HCT116 (cell line): Measurements from ENCODE around the gene TES. TPM values are rescaled to one million over a fixed set of nuclear protein-coding genes. Genes with fewer than 3 reads are reported as not detected.

Experiments used
- ATAC-seq: fragments of 200-7000 bp; cut with Tn5 transposase; 2 replicates; pipeline ENCODE4 v1.9.1; 2020; ENCODE audit warnings: mild to moderate bottlenecking, moderate library complexity
- BruUV-seq: library from RNA; stranded (reverse); fragments of 400-500 nt; replicated peaks from 2 replicates; lab custom pipeline; 2021; lab: Mats Ljungman, UMichigan
- CTCF ChIA-PET: fragments of 300-600 bp; sonication (Branson Sonifier 250); formaldehyde crosslinking; loops from one replicate; lab custom pipeline; 2021; ENCODE audit warnings: antibody characterized with exemption; lab: Charles Lee
- POLR2A ChIA-PET: fragments of 300-600, 350-600 bp; sonication (Branson Sonifier 250); formaldehyde crosslinking; loops from one replicate; lab custom pipeline; 2021; ENCODE audit warnings: antibody characterized with exemption; lab: Charles Lee
- RAD21 ChIA-PET, 2 experiments: fragments of 300-600 bp; sonication (Branson Sonifier 250); formaldehyde crosslinking; loops; one replicate each; lab custom pipeline; 2023; ENCODE audit warnings: low total read pairs in 2 of 2; ENCODE audit not compliant: uncharacterized antibody in 2 of 2, unreplicated experiment in 2 of 2, low non-redundant PET in 1 of 2; lab: Charles Lee
- DNase-seq: peaks from one replicate; pipeline ENCODE4 v3.0.0-alpha.2; 2010; ENCODE audit warnings: low read depth, low spot score
- H2AFZ ChIP-seq: fragments of 200-600 bp; shearing (Covaris generic), sonication (generic); 2 replicates; pipeline ENCODE4 v1.6.1; 2017; ENCODE audit warnings: low read depth, mixed run types, mixed read lengths, antibody characterized with exemption, low read length; ENCODE audit not compliant: poor library complexity, severe bottlenecking
- H3K27ac ChIP-seq: 2 replicates; pipeline ENCODE4 v1.5.1; 2012; ENCODE audit warnings: low read depth, low read length
- H3K27me3 ChIP-seq: fragments of 200-600 bp; sonication (generic); 2 replicates; pipeline ENCODE4 v1.6.1; 2016; ENCODE audit warnings: mixed run types, low read length, mixed read lengths; ENCODE audit not compliant: insufficient read depth
- H3K36me3 ChIP-seq, 2 experiments: fragments of 200-500 bp in 1 of 2; fragments of 200-600 bp in 1 of 2; sonication (Bioruptor generic) in 1 of 2; sonication (generic) in 1 of 2; 2 replicates each; pipeline versions ENCODE4 v1.5.1 to v1.6.1; 2014 to 2016; ENCODE audit warnings: low read length in 2 of 2, inconsistent platforms in 1 of 2, mixed read lengths in 1 of 2, mixed run types in 1 of 2; ENCODE audit not compliant: insufficient read depth in 2 of 2, control insufficient read depth in 1 of 2
- H3K4me1 ChIP-seq, 2 experiments: fragments of 200-600 bp in 1 of 2; sonication (generic) in 1 of 2; 2 replicates each; pipeline versions ENCODE4 v1.5.1 to v1.6.1; 2012 to 2017; ENCODE audit warnings: low read length in 2 of 2, inconsistent platforms in 1 of 2, mild to moderate bottlenecking in 1 of 2, mixed read lengths in 1 of 2, mixed run types in 1 of 2, moderate library complexity in 1 of 2; ENCODE audit not compliant: insufficient read depth in 2 of 2, control insufficient read depth in 1 of 2
- H3K4me2 ChIP-seq: fragments of 200-600 bp; sonication (generic); 2 replicates; pipeline ENCODE4 v1.6.1; 2017; ENCODE audit warnings: mixed run types, low read length, mixed read lengths
- H3K4me3 ChIP-seq, 2 experiments: fragments of 200-600 bp in 1 of 2; sonication (generic) in 1 of 2; replicated peaks in 1 of 2; 2 replicates each; pipeline ENCODE4 v1.5.1; 2011 to 2016; ENCODE audit warnings: low read length in 2 of 2, control low read depth in 1 of 2, low read depth in 1 of 2, mild to moderate bottlenecking in 1 of 2, mixed read lengths in 1 of 2, mixed run types in 1 of 2
- H3K79me2 ChIP-seq: fragments of 200-600 bp; sonication (generic); 2 replicates; pipeline ENCODE4 v1.6.1; 2017; ENCODE audit warnings: mild to moderate bottlenecking, mixed run types, low read length, moderate library complexity, mixed read lengths; ENCODE audit not compliant: insufficient read depth
- H3K9ac ChIP-seq: fragments of 200-600 bp; sonication (generic); 2 replicates; pipeline ENCODE4 v1.6.1; 2016; ENCODE audit warnings: low read length, mixed read lengths
- H3K9me2 ChIP-seq: fragments of 200-600 bp; sonication (generic), shearing (Covaris generic); 2 replicates; pipeline ENCODE4 v1.6.1; 2017; ENCODE audit warnings: mixed run types, mild to moderate bottlenecking, moderate library complexity; ENCODE audit not compliant: insufficient read depth
- H3K9me3 ChIP-seq, 2 experiments: fragments of 200-500 bp in 1 of 2; fragments of 200-600 bp in 1 of 2; sonication (Bioruptor generic) in 1 of 2; sonication (generic) in 1 of 2; 2 replicates each; pipeline ENCODE4 v1.6.1; 2014 to 2017; ENCODE audit warnings: low read length in 2 of 2, mixed read lengths in 2 of 2, inconsistent platforms in 1 of 2, low read depth in 1 of 2, mild to moderate bottlenecking in 1 of 2, mixed run types in 1 of 2, moderate library complexity in 1 of 2; ENCODE audit not compliant: control insufficient read depth in 1 of 2, insufficient read depth in 1 of 2
- H4K20me1 ChIP-seq: fragments of 200-600 bp; sonication (generic), shearing (Covaris generic); 2 replicates; pipeline ENCODE4 v1.6.1; 2017; ENCODE audit warnings: mixed run types, mild to moderate bottlenecking, moderate library complexity; ENCODE audit not compliant: insufficient read depth
- ATF3 ChIP-seq: IDR thresholded peaks from 2 replicates; pipeline ENCODE4 v1.6.1; 2012
- CBX3 ChIP-seq: IDR thresholded peaks from 2 replicates; pipeline ENCODE4 v1.6.1; 2012; ENCODE audit warnings: low read depth
- CTCF ChIP-seq, 3 experiments: fragments of 200-600 bp in 1 of 3; sonication (generic) in 1 of 3; IDR thresholded peaks in 2 of 3; conservative IDR thresholded peaks in 1 of 3; 2 replicates each; pipeline ENCODE4 v1.5.1; 2012 to 2017; ENCODE audit warnings: low read depth in 2 of 3, low read length in 2 of 3, antibody characterized with exemption in 1 of 3, borderline replicate concordance in 1 of 3, control low read depth in 1 of 3, mild to moderate bottlenecking in 1 of 3, mixed read lengths in 1 of 3, mixed run types in 1 of 3, moderate library complexity in 1 of 3; ENCODE audit not compliant: insufficient read depth in 1 of 3
- EGR1 ChIP-seq: IDR thresholded peaks from 2 replicates; pipeline ENCODE4 v1.6.1; 2012; ENCODE audit warnings: low read depth
- ELF1 ChIP-seq: IDR thresholded peaks from 2 replicates; pipeline ENCODE4 v1.6.1; 2012; ENCODE audit warnings: low read depth, borderline replicate concordance
- EZH2 ChIP-seq: fragments of 200-600 bp; sonication (generic); IDR thresholded peaks from 2 replicates; pipeline ENCODE4 v1.6.1; 2017; ENCODE audit warnings: antibody characterized with exemption, mixed run types
- EZH2phosphoT487 ChIP-seq: fragments of 200-600 bp; IDR thresholded peaks from 2 replicates; pipeline ENCODE4 v1.6.1; 2018; ENCODE audit warnings: antibody characterized with exemption, borderline replicate concordance
- FOSL1 ChIP-seq: IDR thresholded peaks from 2 replicates; pipeline ENCODE4 v1.6.1; 2012; ENCODE audit warnings: low read depth
- JUND ChIP-seq: IDR thresholded peaks from 2 replicates; pipeline ENCODE4 v1.6.1; 2012
- MAX ChIP-seq: IDR thresholded peaks from 2 replicates; pipeline ENCODE4 v1.6.1; 2012
- POLR2A ChIP-seq: IDR thresholded peaks from 2 replicates; pipeline ENCODE4 v1.7.0; 2011; ENCODE audit warnings: borderline replicate concordance; ENCODE audit not compliant: insufficient read depth, insufficient read length; ENCODE audit errors: extremely low read depth
- RAD21 ChIP-seq: IDR thresholded peaks from 2 replicates; pipeline ENCODE4 v1.6.1; 2012; ENCODE audit warnings: low read depth, mild to moderate bottlenecking
- REST ChIP-seq: IDR thresholded peaks from 2 replicates; pipeline ENCODE4 v1.6.1; 2012; ENCODE audit warnings: low read depth
- SRF ChIP-seq: IDR thresholded peaks from 2 replicates; pipeline ENCODE4 v1.6.1; 2012; ENCODE audit warnings: low read depth
- TCF7L2 ChIP-seq: IDR thresholded peaks from 2 replicates; pipeline ENCODE4 v1.7.0; 2011; ENCODE audit warnings: borderline replicate concordance, inconsistent platforms; ENCODE audit not compliant: insufficient read depth, insufficient read length; ENCODE audit errors: extremely low read depth
- YY1 ChIP-seq: IDR thresholded peaks from 2 replicates; pipeline ENCODE4 v1.6.1; 2011; ENCODE audit warnings: low read length, low read depth, moderate library complexity, mild to moderate bottlenecking; ENCODE audit not compliant: insufficient replicate concordance; ENCODE audit errors: extremely low read depth
- ZFX ChIP-seq: fragments of 450-650 bp; IDR thresholded peaks from 2 replicates; pipeline ENCODE4 v1.6.1; 2017
- intact Hi-C: fragments of 100-400 bp; cut with micrococcal nuclease; formaldehyde crosslinking; loops from 2 replicates; pipeline ENCODE4 v1.10.0; 2022
- total RNA-seq: library from RNA; stranded (reverse); gene quantifications from one replicate; pipeline ENCODE4 v1.2.1, GENCODE V29; 2021; ENCODE audit not compliant: unreplicated experiment

TES gene
- total RNA-seq, 1 experiment from 2014 or later, result 129 TPM

- no peak for DNase-seq
- Histone ChIP-seq H3K27me3 (no peaks in the 10 kb centered on the region), H3K4me3 (no peak overlapping the region), H3K79me2 (peaks cover 98% of the 10 kb centered on the region), H3K36me3 (no peaks in the 10 kb centered on the region), H3K4me2 (no peak overlapping the region), H3K4me1 (peaks cover 41 to 60% of the 10 kb centered on the region in 2 experiments), H2AFZ (no peak overlapping the region), H3K9me3 (no peaks in the 10 kb centered on the region), H3K9me2 (no peaks in the 10 kb centered on the region), H4K20me1 (peaks cover 18% of the 10 kb centered on the region; the same call in 1 of the 2 replicates), H3K27ac (peak overlapping the region; percentile 2; the same call in 1 of the 2 replicates), H3K9ac (no peak overlapping the region)
- POLR2A ChIA-PET, result no interaction called here
- TF ChIP-seq CBX3 (no peak), EZH2phosphoT487 (no peak), FOSL1 (no peak), EGR1 (no peak), RAD21 (no peak), JUND (no peak), ELF1 (no peak), MAX (no peak), CTCF (IDR thresholded peaks at IDR 0.05 in 2 of 3, conservative IDR thresholded peaks at IDR 0.05 in 1 of 3; ENCODE audit: borderline replicate concordance in 1 of 3, insufficient read depth in 1 of 3, low read depth in 2 of 3, low read length in 2 of 3) (no peak), ATF3 (no peak), EZH2 (no peak), SRF (no peak), YY1 (no peak), TCF7L2 (no peak), POLR2A (no peak), ZFX (no peak), REST (no peak)
- intact Hi-C loops, result no loop called here
- BruUV-seq, result no TSS peak
- RAD21 ChIA-PET, result no interaction called here
- CTCF ChIA-PET, result interaction anchor here (5.0 kb wide), 1 partner anchor 50 kb away, joined by 21 read pairs; no protein-coding TSS in a partner anchor
- ATAC-seq, result no peak
These were observed 20.1 kb downstream of the TES start for GRCh38 chr7:116230191-116231005.
